Stimulated activated CD8-positive, alpha-beta memory T cell treated with anti-CD3 and anti-CD28 coated beads, Interleukin-2, amount 100 ng/mL, for 1 hour (primary cell): ENCODE measurements around the gene PIM1.

ENCODE experiments used
- DNase-seq, 2 donors: peaks; one replicate each; pipeline ENCODE4 v3.0.0-alpha.2; 2020; ENCODE audit warnings: low read depth in 2 of 2

PIM1 gene

DNA sequence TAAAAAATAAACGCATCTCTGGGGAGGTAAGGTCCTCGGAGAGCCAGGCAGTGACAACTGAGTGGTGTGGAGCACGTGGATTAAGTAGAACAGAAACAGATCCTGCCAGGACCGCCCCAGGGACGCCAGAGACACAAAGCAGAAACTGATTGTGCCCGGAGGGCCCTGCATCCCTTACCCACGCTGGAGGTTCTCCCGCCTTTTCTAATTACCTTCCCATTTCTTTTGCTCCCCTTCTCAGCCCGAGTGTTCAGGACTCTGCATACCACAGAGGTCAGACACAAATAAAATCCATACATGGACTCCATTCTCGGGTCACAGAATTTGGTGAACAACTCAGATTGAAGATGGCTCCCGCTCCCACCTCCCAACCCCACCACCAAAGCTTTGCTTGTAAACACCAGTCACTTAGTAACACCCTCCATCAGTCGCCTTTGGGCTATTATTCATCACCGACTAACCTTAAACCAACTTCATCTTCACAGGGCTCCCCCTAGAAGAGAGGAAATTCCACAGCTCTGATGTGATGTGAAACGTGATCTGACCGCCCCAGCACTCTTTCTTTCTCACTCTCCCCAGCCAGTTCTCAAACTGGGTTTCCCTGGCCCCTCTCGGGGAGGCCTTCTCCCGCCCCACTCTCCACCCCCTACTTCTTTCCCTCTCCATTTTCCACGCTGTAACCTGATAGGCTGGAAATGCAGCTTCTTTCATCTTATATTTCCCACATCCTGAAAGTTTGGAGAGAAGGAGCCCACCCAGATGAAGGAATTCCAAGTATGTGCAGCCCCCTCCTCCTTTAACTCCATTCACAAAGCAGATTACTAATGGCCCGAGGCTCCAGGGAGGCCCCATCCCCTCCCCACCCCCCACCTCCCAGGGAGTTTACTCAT, 32.5 kb upstream of the PIM1 start:
- no peak for DNase-seq

DNA sequence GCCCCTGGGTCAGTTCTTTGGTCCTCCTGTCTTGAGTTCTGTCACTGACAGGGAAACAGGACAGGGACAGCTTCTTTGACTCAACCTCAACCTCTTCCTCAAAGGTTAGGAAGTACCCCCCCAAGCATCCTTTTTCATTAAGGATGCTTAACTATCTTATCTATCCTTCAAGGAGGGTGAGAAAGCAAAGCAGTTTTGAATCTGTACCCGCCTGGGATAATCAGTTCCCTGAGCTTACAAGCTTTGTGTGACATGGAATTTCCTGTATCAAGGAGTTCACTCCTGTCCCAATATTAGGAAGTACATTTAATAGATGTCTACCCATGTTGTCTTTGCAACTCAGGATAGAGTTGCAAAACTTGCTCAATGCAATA, 31.1 kb upstream of the PIM1 start:
- DNase-seq = no peak

DNA sequence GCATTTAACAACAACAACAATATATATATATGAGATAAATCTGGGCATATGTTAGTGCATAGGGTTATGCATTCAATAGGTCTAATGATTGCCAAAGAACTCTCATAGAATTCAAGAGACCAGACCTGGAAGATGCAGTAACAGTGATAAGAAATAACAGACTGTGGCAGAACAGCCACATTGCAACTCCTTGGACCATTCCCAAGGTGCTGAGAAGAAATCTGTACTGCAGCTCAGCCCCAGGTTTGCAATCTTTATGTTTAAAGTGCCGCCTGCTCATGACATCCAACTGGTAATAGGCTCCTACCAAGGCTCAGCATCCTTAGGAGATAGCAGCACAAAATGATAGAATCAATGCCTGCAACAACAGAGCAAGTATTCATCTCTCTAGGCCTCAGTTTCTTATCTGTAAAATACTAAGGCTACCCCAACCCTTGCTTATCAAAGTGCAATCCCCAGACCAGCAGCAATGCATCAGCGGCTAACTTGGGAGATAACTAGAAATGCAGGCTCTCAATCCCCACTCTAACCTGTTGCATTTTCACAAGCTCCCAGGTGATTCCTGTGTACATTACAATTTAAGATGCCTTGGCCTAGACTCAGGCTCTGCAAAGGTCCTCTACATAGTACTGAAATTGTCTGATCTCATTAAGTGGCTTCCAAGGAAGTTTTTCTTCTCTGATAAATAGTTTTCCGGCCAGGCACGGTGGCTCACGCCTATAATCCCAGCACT, 30.6 kb upstream of the PIM1 start:
- no peak for DNase-seq

DNA sequence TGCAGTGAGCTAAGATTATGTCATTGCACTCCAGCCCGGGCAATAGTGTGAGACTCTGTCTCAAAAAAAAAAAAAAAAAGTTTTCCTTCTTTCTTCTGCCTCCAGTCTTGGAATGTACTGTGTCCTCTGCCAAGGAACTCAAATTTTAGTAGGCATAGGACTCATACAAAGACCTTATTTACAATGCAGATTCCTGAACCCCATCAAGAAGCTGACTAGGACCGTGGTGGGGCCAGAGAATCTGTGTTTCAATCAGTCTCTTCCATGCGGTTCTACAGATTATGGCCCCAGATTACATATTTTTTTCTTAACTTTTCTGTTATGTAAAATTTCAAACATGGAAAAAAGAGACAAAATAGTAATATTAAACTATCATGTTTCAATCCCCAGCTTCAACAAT, 29.8 kb upstream of the PIM1 start:
- DNase-seq = no peak

DNA sequence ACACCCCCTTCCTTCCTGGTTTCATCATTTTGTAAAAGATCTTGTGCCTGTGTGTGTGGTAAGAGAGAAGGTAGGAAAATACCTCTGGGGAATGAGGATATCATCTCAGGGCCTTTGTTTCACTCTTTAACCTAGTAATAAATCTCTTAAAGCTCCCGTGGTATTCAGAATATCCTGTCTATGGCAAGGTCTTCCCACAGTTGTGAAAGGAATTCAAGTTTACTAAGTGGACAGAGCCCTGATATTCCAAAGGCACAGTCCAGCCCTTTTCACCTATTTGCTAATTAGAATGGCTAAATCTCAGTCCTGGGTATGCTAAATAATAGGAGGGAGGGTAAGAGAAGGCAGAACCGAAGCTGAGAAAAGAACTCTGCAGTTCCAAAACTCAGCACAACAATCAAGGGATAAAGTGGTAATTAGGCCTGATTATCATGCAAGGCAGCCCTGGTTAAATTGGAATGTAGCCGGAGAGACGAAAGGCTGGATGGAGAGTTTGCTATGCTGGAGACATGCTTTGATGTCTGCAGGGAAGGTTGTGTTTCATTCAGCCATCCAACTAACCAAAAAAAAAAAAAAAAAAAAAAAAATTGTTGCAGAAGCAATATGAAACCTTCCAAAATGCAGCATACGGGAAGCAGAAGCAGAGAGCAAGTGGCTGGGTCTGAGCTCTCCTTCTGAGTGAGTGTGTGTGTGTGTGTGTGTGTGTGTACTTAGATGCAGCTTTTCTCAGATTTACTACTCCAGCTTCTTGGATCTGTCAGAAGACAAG, 28.5 kb upstream of the PIM1 start:
- DNase-seq = no peak

DNA sequence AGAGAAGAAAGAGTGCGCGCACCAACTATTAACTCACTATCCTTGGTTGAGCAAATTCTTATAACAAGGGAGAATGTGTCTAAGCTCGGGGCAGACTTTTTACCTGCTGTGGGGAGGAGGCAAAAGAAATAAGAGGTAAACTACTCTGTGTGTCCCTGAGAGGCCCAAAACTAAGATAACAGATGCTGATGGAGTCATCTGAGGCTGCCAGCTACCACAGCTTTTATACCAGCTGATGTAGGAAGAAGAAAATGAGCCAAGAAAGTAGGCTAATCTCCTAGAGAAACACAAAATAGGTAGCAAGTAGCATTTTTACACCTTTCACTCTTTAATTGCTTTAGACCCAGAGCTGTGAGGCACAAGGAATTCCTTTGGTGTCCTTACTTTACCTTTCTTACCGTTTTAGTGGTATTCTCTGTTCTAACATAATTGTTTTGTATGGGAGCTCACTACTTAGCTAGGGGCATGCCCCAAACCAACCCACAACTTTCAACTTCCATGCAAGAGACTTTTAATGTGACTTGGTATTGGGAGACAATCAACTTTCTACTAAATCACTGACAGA, 27.8 kb upstream of the PIM1 start:
- no peak for DNase-seq

DNA sequence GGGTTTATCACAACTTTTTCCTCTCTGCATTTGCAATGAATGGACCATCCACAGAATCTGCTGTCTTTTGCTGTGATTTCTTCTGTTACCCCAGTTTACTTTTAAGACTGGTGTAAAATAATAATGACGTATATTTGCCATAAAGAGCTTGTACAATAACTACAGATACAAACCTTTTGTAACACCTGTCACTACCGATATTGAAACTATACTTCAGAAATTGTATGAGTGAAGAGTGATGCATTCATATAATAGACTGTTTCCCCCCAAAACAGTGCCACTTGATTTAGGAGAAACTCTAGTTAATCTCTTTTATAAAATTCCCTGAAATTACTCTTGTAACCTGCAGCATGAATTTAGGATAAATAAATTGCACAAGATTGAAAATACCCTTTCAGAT, 26.4 kb upstream of the PIM1 start:
- DNase-seq = no peak

DNA sequence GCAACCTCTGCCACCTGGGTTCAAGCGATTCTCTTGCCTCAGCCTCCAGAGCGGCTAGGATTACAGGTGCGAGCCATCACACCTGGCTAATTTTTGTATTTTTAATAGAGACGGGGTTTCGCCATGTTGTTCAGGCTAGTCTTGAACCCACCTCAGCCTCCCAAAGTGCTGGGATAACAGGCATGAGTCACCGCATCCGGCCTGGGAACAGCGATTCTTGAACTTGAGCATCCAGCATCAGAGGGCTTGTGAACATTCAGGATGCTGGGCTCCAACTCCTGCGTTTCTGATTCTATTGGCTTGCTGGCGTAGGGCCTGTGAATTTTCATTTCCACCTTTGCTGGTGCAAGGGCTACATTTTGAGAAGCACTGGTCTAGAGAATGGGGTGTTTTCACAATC, 24.5 kb upstream of the PIM1 start:
- no peak for DNase-seq

DNA sequence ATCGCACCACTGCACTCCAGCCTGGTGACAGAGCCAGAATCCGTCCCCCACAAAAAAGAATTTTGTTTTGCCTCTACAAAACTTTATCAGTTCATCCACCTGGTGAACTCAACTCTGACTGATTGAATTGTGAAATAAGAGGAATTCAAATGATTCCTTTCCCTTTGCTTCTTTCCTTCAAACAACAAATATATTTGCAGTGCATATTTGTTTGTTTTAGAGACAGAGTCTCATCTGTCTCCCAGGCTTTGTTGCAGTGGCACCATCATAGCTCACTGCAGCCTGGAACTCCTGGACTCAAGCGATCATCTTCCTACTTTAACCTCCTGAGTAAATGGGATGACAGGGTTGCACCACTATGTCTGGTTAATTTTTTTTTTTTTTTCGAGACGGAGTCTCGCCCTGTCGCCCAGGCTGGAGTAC, 23.2 kb upstream of the PIM1 start:
- no peak for DNase-seq

DNA sequence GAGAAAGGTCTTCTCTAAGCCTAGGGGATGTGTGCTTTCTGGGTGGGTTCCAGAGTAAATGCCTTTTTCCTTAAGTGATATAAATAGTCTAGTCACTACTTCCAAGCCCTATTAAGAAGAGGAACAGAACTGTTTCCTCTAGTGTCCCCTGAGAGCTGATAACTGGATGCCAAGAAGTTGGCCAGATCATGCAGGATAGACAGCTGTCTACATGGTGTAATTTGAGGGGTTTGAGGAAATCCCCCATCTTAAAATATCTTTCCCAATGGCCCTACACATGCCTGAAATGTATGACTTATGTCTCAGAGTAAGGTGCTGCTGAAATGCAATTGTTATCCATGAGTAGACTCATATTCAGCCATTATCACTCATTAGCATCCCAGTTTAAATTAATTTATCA, 20.2 kb upstream of the PIM1 start:
- no peak for DNase-seq

DNA sequence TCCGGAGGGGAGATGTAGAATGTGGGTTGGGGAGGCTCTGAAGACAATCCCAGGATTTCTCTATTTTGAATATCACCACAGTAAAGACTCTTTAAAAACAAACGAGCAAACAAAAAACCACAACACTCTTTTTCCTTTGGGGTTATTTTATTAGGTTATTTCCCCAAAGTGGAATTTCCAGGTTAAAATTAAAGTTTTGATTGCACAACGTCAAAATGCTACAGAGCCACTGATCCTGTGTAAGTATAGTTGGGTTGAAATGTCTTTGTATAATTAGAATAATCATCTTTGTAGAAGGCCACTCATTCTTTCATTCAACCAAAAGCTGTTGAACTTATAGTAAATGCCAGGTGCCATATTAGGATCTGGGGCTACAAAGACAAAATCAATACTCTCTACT, 19.6 kb upstream of the PIM1 start:
- no peak for DNase-seq

DNA sequence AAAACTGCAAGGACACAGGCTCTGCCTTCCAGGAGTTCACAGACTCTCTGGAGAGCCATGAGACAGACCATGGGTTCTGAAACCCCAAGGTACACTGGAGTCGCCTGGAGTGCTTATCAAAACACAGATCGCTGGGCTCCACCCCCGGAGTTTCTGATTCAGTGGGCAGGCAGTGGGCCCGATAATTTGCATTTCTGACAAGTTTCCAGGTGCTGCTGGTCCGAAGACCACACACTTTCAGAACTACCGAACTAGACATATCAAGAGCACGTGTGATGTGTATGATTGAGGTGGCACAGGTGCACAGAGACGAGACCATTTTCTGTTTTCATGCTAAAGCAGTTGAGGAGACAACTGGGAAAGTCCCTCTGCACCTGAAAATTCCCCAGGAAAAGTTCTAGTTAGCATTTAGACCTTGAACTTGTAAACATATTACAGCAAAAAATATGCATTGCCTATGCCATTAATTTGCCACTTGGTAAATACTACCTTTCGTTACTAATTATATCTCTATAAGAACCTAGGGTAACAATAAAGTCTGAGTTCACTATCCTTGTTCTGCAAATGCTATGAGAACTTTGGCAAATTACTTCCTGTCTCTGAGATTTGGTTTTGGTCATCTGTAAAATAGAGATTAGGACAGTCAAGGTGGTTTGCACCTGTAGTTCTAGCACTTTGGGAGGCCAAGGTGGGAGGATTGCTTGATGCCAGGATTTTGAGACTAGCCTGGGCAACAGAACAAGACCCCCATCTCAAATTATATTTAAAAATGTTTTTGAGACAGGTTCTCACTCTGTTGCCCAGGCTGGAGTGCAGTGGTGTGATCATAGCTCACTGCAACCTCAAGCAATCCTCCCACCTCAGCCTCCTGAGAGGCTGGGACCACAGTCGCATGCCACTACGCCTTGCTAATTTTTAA, 14.3 kb upstream of the PIM1 start:
- no peak for DNase-seq

DNA sequence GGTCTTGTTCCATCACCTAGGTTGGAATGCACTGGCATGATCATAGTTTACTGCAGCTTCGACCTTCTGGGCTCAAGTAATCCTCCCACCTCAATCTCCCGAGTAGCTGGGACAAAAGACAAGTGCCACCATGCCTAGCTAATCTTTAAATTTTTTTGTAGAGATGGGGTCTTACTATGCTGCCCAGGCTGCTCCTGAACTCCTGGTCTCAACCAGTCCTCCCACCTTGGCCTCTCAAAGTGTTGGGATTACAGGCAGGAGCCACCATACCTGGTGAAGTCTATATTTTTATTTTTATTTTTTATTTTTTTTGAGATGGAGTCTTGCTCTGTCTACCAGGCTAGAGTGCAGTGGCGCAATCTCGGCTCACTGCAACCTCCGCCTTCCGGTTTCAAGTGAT, 11.4 kb upstream of the PIM1 start:
- no peak for DNase-seq

DNA sequence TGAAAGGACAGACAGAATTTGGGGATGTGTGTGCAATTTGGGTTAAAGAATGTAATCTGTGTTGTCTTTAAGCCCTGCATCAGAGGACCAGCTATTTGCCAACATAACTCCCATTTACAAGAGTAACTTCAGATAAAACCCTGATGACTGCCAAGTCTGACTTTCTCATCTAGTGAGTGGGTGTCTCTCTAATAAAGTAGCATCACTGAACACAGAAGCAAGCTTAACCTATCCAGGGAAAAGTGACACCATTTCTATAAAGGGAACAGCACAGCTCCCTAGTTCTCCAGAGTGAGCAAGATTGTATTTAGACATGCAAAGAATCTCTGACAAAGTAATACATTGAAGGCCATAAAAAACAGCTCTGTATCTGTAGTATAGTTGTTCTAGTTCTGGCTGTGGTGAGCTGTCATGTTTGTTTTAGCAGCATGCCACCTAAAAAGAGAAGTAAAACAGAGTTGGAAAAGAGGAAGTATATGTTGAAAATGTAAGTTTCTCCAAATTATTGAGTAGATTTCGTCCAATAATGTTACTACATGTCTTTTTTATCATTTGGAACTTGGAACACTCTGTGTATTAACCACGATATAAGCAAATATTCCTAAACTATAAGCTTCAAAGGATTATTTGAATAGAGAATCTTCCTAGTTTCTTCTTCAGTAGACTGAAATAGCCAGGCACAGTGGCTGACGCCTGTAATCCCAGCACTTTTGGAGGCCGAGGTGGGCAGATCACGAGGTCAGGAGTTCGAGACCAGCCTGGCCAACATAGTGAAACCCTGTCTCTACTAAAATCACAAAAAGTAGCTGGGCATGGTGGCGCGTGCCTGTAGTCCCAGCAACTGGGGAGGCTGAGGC, 8.8 kb upstream of the PIM1 start:
- no peak for DNase-seq

DNA sequence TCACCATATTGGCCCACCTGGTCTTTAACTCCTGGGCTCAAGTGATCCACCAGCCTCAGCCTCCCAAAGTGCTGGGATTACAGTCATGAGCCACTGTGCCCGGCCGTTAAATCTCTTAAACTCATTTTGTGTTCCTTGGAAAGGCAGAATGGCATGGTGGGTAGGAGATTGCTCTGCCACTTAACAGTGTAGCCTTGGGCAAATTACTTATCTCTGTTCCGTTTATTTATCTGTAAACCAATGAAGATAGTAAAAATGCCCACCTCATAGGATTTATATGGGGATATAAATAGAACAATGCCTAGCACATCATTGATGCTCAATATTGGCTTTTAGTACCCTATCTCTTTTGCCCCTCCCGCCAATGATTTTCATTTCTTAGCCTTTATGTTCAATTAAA, 7.2 kb upstream of the PIM1 start:
- DNase-seq = no peak

DNA sequence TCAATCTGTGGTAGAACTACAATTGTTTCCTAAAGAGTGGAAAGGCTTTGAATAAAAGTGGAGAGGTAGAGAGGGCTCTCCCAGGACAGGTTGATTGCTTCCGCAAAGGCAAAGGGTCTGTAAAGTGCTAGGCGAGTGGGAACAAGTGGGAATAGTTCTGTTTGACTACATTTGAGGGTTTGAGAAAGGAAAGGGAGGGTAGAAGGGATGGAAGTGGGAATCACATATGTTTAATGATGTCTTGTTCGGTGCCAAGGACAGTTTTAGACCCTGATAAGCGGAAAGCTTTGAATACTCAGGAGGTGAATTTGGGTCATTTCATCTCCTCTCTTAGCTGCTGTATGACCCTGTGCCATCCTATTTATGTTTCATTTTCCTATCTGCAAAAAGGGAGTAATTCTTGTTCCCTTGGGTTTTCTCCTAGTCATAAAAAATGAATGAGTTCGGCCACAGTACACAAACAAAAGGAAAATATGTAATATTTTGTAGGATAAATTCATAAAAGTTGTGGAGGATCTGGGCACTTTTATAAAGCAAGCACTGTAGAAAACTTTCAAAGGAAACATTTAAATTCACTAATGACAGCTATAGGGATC, 1.7 kb upstream of the PIM1 start:
- DNase-seq = no peak

DNA sequence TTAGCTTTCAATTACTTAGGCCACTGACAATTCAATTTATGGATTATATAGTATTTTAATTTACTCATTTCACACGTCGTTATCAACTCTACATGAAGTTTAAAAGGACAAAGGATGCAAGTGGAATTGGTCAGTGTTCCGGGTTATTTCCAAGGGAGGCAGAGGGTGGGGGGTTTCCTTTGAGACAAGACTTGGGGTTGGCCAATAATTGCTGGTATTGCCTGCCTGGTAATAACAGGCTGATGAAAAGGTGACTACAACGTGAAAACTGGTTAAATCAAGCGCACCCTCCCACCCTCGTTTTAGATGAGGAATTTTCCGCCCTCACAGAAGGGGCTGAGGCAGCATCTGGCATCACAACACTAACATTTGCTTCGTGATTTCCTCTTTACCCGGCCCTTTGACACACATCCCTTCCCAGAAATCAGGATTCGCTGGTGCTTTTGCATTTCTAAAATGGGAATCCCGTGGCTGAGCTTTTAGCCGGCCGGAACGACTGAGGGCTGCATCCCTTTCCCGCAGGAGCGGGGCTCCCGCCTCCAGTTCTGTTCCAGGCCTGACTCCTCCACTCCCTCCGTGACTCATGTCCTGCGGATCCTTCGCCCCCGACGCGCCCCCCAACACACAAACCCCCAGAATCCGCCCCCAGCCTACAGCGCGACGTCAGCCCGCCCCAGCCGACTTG, 999 bp upstream of the PIM1 start:
- DNase-seq = no peak

DNA sequence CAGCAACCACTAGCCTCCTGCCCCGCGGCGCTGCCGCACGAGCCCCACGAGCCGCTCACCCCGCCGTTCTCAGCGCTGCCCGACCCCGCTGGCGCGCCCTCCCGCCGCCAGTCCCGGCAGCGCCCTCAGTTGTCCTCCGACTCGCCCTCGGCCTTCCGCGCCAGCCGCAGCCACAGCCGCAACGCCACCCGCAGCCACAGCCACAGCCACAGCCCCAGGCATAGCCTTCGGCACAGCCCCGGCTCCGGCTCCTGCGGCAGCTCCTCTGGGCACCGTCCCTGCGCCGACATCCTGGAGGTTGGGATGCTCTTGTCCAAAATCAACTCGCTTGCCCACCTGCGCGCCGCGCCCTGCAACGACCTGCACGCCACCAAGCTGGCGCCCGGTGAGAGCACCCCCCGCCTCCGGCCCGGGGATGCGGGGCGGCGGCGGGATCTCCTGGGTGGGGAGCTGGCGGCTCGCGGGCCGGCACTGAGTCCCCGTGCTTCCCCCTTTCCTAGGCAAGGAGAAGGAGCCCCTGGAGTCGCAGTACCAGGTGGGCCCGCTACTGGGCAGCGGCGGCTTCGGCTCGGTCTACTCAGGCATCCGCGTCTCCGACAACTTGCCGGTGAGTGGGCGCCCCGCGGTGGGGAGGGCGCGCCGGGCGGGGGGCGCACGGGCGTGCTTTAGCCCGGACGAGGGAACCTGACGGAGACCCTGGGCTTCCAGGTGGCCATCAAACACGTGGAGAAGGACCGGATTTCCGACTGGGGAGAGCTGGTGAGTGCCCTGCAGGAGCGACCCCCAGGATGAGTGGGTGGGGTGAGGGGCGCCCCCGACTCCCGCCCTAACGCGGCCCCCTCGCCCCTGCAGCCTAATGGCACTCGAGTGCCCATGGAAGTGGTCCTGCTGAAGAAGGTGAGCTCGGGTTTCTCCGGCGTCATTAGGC, 585 bp downstream of the PIM1 start:
- DNase-seq = peak in 1 of 2 donors; percentile 20
